IPS DF 6.9 (cell line): ENCODE results near the gene BICRA.
"Not testable (repeated sequence)": the region's sequence is repeated elsewhere in the genome, so short reads cannot be mapped to it uniquely, and the experiment has no call there.

Experiments used
- DNase-seq: peaks from one replicate; pipeline ENCODE4 v3.0.0-alpha.2; 2013; ENCODE audit warnings: low read depth, low spot score
- H3K27ac ChIP-seq: one replicate; pipeline ENCODE4 v1.5.1; 2013; ENCODE audit warnings: low read length, control low read depth
- H3K27me3 ChIP-seq: 2 replicates; pipeline ENCODE4 v1.6.1; 2013; ENCODE audit warnings: mild to moderate bottlenecking, low read length; ENCODE audit not compliant: control insufficient read depth, insufficient read depth
- H3K36me3 ChIP-seq: 2 replicates; pipeline ENCODE4 v1.6.1; 2013; ENCODE audit warnings: low read length; ENCODE audit not compliant: control insufficient read depth, insufficient read depth
- H3K4me1 ChIP-seq: 2 replicates; pipeline ENCODE4 v1.6.1; 2013; ENCODE audit warnings: low read length; ENCODE audit not compliant: control insufficient read depth, insufficient read depth
- H3K4me3 ChIP-seq: 2 replicates; pipeline ENCODE4 v1.5.1; 2013; ENCODE audit warnings: mild to moderate bottlenecking, low read length
- H3K9me3 ChIP-seq: 2 replicates; pipeline ENCODE4 v1.6.1; 2013; ENCODE audit warnings: low read length, inconsistent platforms; ENCODE audit not compliant: control insufficient read depth, insufficient read depth
- WGBS: extraction: QIAGEN DNeasy Blood & Tissue Kit; methylation state at CpG from one replicate; pipeline ENCODE4 v1.1.7; 2013; ENCODE audit warnings: mixed read lengths, missing lambda C conversion rate; ENCODE audit not compliant: insufficient read length, insufficient coverage; 5-methylcytosine and 5-hydroxymethylcytosine counted together

BICRA gene

DNA sequence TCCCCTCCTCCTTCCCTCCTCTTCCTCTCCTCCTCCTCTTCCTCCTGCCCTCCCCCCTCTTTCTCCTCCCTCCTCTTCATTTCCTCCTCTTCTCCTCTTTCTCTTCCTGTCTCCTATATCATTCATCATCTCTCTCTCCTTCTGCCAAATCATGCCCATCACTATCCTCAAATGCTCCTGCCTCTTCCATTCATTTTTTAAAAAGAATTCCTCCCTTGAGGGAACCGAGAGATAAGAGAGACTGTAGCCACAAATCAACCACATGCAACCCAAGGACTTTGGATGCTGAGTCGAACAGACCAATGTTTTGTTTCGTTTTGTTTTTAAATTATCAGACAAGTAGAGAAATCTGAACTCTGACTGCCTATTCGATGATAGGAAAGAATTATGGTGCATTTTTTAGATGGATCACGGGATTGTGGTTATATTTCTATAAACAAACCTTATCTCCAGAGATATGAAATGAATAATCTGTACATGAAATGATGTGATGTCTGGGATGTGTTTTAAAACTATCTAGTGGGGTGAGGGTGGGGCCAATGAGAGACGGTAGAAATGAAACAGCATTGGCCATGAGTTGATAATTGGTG is 26.5 kb upstream of the BICRA start:
- H3K36me3 ChIP-seq, result no peaks in the 10 kb centered on the region; the same call in 1 of the 2 replicates
- DNase-seq, result no peak
- H3K27ac ChIP-seq, result no peak overlapping the region
- peaks cover 2% of the 10 kb centered on the region; the same call in 1 of the 2 replicates for H3K9me3 ChIP-seq
- H3K4me1 ChIP-seq, result no peaks in the 10 kb centered on the region
- WGBS, result no CpG with 5 or more reads among the region's 6 CpGs
- no peak overlapping the region for H3K4me3 ChIP-seq
- H3K27me3 ChIP-seq, result no peaks in the 10 kb centered on the region

DNA sequence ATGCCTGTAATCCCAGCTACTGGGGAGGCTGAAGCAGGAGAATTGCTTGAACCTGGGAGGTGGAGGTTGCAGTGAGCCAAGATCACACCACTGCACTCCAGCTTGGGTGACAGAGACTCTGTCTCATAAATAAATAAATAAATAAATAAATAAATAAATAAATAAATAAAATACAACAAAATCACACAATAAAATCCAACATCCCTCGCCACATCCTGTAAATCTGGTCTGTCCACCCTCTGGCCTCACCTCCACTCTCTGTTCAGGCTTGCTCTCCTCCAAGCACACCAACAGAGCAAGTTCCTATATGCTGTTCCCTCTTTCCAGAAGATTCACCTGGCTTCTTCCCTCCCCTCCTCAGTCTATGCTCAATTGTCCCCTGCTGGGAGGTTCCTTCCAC is 25.8 kb upstream of the BICRA start:
- DNase-seq, result not testable (repeated sequence)

DNA sequence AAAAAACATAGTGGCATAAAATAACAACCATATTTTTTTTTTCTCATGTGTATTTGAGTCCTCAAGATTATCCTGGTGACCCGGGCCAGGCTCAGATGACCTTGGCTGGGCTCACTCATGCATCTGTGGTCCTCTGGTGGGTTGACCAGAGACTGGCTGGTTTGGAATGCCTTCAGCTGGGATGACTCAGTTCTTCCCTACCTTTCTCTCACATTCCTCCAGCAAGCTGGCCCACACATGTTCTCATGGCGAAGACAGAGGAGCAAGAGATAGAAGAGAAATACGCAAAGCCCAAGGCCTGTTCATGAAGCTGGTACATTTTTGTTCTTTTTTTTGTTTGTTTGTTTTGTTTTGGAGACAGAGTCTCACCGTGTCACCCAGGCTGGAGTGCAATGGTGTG is 21.6 kb upstream of the BICRA start:
- no peaks in the 10 kb centered on the region for H3K4me1 ChIP-seq
- WGBS, result no CpG with 5 or more reads among the region's 4 CpGs
- no peak for DNase-seq

More for the DNA sequence above, 25.8 kb upstream of the BICRA start:
- not testable (repeated sequence) for H3K36me3 ChIP-seq, H3K9me3 ChIP-seq, H3K27ac ChIP-seq, H3K4me3 ChIP-seq, H3K27me3 ChIP-seq, H3K4me1 ChIP-seq
- WGBS, result no CpG with 5 or more reads among the region's 1 CpG

DNA sequence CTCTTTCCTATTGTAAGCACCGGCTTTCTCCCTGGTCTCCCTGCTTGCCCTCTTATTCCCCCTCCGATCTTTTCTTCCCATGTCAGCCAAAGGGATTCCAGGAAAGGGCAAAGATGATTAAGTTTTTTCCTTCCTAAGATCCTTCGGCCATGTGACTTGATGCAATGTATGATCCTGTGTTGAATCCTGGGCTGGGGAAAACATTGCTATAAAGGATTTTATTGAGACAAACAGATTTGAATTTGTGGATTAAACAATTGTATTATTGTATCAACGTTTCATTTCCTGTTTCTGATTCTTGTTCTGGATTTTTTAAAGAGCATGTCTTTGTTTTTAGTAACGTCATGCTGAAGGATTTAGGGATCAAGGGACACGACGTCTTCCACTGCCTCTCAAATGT is 19.1 kb upstream of the BICRA start:
- Histone ChIP-seq H3K27ac (no peak overlapping the region), H3K9me3 (peaks cover 2% of the 10 kb centered on the region; the same call in 1 of the 2 replicates), H3K36me3 (no peaks in the 10 kb centered on the region), H3K4me1 (no peaks in the 10 kb centered on the region), H3K4me3 (no peak overlapping the region), H3K27me3 (no peaks in the 10 kb centered on the region)
- no CpG with 5 or more reads among the region's 7 CpGs for WGBS
- DNase-seq, result no peak

More for the DNA sequence above, 21.6 kb upstream of the BICRA start:
- Histone ChIP-seq H3K27ac (no peak overlapping the region), H3K27me3 (no peaks in the 10 kb centered on the region), H3K4me3 (no peak overlapping the region), H3K36me3 (no peaks in the 10 kb centered on the region), H3K9me3 (peaks cover 2% of the 10 kb centered on the region; the same call in 1 of the 2 replicates)

DNA sequence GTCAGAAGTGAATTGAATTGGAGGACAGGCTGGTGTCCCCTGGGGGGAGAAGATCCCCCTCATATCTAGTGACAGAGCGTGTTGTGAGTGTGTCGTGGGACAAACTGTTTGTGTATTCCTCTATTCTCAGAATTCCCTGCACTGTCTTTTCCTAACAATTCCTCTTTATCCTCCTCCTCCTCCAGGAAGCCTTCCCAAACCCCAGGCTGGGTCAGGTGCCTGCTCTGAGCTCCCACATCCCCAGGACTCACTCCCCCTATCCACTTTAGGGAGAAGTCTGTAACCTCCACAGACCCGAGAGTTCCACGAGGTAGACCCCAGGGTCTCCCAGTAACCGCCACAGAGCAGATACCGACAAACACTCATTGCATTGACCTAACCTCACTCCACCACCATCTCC is 15.1 kb upstream of the BICRA start:
- no peaks in the 10 kb centered on the region for H3K9me3 ChIP-seq
- H3K4me3 ChIP-seq, result no peak overlapping the region
- WGBS, result no CpG with 5 or more reads among the region's 6 CpGs
- H3K27me3 ChIP-seq, result no peaks in the 10 kb centered on the region
- H3K4me1 ChIP-seq, result peaks cover 2% of the 10 kb centered on the region; the same call in 1 of the 2 replicates
- no peaks in the 10 kb centered on the region for H3K36me3 ChIP-seq
- DNase-seq, result no peak
- H3K27ac ChIP-seq, result no peak overlapping the region

DNA sequence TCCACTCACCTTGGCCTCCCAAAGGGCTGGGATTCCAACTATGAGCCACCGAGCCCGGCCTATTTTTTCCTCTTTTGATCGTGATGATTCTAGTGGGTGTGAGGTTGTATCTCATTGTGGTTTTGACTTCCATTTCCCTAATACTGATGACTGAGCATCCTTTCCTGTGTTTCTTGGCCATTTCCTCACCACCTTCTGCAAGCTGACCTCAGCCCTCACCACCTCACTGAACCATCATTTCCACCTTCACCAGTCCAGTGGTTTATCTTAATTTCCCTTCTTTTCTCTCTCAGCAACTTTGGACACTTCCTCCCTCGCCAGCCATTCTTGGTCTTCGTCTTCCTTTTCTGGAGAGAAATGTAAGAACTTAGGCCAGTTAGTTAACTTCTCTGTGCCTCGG is 13.0 kb upstream of the BICRA start:
- WGBS, result no CpG with 5 or more reads among the region's 6 CpGs
- no peak for DNase-seq
- Histone ChIP-seq H3K36me3 (no peaks in the 10 kb centered on the region), H3K4me3 (no peak overlapping the region), H3K9me3 (no peaks in the 10 kb centered on the region), H3K27ac (no peak overlapping the region), H3K27me3 (no peaks in the 10 kb centered on the region), H3K4me1 (peaks cover 2% of the 10 kb centered on the region; the same call in 1 of the 2 replicates)

DNA sequence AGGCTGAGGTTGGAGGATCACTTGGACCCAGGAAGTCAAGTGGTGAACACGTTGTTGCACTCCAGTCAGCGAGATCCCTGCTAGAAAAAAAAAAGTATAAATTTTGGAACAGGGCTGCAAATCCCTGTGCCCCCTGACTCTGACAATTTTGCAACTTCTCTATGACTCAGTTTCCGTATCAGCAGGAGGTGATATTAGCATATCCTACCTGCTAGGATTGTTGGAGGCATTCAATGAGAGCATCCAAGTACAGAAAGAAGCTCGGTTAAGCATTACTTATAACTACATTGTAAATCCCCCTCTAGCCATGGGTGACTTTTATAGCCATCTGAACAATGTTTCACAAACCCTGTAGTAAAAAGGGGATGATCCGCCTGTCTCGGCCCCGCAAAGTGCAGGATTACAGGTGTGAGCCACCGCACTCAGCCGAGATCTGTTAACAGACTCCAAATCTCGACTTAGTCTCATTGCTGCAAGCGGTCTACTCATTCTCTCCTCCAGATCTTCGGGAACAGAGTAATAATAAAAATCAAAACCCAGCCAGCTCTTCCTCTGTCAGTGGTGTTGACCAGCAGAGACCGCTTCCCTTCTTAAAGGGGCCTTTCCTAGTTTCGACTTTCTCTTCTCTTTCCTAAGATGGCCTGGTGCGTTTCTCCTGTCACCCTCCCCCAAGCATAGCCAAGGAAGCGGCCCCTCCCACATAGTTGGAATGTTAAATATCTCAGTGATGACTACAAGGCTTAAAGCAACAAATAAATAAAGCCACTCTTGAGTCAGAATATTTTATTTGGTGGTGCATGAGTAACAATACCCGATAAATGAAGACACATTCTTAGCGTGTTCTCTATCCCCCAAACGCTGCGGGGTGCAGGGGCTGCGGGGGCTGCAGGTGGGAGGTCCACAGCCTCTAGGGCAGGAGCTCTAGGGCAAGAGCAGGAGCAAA is 10.3 kb upstream of the BICRA start:
- no CpG with 5 or more reads among the region's 21 CpGs for WGBS
- no peaks in the 10 kb centered on the region for H3K36me3 ChIP-seq
- H3K27ac ChIP-seq, result peak overlapping the region; percentile 30
- no peak for DNase-seq
- H3K4me3 ChIP-seq, result peak overlapping the region; percentile 22; the same call in 1 of the 2 replicates
- H3K27me3 ChIP-seq, result no peaks in the 10 kb centered on the region
- H3K4me1 ChIP-seq, result peaks cover 2% of the 10 kb centered on the region; the same call in 1 of the 2 replicates
- no peaks in the 10 kb centered on the region for H3K9me3 ChIP-seq

DNA sequence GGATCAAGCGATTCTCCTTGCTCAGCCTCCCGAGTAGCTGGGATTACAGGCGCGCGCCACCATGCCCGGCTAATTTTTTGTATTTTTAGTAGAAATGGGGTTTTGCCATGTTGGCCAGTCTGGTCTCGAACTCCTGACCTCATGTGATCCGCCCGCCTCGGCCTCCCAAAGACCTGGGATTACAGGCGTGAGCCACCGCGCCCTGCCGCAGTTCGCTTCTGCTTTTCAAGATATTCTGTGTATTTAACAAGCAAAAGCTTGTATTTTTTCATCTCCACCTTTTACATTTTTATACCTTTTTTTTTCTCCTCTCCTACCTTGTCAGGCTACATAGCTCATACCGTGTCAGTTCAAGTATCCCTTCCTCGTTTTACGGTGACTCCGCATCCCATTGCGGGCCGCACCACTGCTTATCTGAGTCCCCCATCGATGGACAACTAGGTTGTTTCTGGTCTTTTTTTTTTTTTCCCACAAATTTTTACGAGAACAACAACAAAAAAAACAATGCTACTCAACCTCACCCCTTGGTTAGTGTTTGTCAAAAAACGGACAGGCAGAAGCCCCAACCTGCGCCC is 9.2 kb upstream of the BICRA start:
- H3K27ac ChIP-seq, DNase-seq, H3K36me3 ChIP-seq, H3K4me1 ChIP-seq, H3K9me3 ChIP-seq, H3K27me3 ChIP-seq: not testable (repeated sequence)
- H3K4me3 ChIP-seq, result peak overlapping the region; percentile 35; the same call in 1 of the 2 replicates
- WGBS, result no CpG with 5 or more reads among the region's 25 CpGs

DNA sequence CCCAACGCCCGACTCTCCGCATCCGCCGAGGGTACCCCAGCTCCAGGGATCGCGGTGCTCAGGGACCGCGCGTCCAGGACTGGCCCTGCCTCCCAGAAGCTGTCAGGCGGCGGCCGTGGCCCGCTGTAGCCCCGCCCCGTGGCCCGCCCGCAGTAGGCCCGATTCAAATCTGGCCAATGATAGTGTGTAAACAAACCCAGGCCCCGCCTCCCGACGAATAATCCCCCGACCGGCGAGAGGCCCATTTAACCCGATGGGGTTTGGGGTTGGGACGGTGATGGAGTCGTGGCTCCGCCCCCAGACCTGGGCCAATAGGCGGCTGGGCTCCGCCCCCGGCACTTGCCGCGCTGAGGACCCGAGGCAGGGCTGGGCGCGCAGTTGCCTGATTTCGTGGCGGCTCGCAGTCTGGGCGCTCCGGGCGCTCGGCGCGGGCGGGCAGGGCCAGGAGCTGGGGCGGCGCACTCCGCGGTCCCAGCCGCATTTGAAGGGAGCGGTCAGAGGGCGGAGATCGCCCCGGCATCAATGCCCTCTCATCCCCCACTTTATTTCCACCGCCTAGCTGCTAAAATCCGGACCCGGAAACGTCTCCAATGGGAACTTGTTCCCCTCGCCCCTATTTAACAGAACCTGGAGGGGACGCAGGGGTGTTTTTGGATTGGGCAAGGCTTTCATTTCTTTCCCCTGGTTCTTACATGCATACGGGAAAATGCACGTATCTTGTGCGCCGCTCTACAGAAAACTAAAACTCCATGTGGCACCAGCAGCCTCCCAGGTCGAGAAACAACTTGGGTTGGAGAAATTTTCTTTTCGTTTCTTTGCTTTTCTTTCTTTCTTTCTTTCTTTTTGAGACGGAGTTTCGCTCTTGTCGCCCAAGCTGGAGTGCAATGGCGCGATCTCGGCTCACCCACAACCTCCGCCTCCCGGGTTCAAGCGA is 8.4 kb upstream of the BICRA start:
- H3K4me1 ChIP-seq, result peaks cover 2% of the 10 kb centered on the region; the same call in 1 of the 2 replicates
- H3K4me3 ChIP-seq, result peak overlapping the region; percentile 56; the same call in 1 of the 2 replicates
- DNase-seq, result peak; percentile 94
- no peaks in the 10 kb centered on the region for H3K9me3 ChIP-seq
- no CpG with 5 or more reads among the region's 77 CpGs for WGBS
- H3K27ac ChIP-seq, result no peak overlapping the region
- no peaks in the 10 kb centered on the region for H3K36me3 ChIP-seq
- no peaks in the 10 kb centered on the region for H3K27me3 ChIP-seq
